ENCODE results near the gene METAP1D.
"Not testable (repeated sequence)": the region's sequence is repeated elsewhere in the genome, so short reads cannot be mapped to it uniquely, and the experiment has no call there.

Gene METAP1D

GRCh38 chr2:171999604-172000469, at the start of gene METAP1D:
METAP1D (plus strand) TSS chr2:171999953; CDS start chr2:171999970, 17 bp downstream.
- DNase-seq (ENCODE audit: low spot score) = peak; percentile 83

- DNase-seq (ENCODE audit: low spot score) = no peak
Measured at GRCh38 chr2:171952276-171952675, 47.5 kb upstream of the METAP1D start.

DNA sequence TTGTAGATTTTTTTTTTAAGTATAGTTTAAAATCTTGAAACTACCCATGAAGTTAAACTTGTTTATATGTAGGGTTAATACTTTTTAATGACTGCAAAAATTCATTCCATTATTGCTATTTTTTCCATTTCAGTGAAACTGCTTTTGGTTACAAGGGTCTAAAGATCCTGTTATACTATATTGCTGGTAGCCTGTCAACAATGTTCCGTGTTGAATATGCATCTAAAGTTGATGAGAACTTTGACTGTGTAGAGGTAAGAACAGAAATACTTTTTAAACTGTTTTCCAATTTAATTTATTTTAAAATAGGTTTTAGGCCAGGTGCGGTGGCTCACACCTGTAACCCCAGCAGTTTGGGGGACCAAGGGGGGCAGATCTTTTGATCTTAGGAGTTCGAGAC, 47.0 kb upstream of the METAP1D start:
- no peak for DNase-seq (ENCODE audit: low spot score)

- DNase-seq (ENCODE audit: low spot score) = no peak
Measured at GRCh38 chr2:171956135-171956825, 43.5 kb upstream of the METAP1D start.

- DNase-seq (ENCODE audit: low spot score) = no peak
Measured at GRCh38 chr2:171957061-171957460, 42.7 kb upstream of the METAP1D start.

DNA sequence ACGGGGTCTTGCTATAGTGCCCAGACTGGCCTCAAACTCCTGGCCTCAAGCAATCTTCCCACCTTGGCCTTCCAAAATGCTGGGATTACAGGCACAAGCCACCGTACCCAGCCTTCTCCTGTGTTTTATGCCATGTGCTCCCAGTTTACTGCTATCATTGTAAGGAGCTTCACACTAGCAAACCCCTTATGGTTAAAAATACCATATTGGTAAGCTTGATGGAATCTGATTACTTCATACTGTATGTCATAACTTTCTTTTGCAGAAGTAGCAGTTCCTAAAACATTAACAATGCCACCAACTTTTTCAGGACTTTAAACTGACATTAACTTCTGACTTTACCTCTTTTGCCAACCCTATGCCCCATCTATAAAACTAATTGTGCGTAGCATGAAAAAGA, 41.3 kb upstream of the METAP1D start:
- DNase-seq (ENCODE audit: low spot score) = no peak

DNA sequence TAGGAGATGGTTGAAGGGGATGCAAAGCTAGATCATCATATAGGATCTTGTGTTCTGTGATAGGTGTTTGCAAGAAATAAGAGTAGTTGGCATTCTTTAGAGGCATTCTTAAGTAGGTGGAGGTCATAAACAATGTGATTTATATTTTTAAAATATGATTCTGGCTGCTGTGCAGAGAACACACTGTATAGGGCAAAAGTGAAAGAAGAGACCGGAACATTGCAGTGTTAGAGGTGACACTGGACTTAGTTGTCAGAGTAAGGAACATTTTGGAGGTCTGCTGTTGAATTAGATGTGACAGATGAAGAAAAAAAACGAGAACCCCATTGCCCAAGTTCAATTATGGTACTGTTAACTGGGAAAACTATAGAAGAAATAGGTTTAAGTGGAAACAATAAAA, 39.8 kb upstream of the METAP1D start:
- no peak for DNase-seq (ENCODE audit: low spot score)

DNA sequence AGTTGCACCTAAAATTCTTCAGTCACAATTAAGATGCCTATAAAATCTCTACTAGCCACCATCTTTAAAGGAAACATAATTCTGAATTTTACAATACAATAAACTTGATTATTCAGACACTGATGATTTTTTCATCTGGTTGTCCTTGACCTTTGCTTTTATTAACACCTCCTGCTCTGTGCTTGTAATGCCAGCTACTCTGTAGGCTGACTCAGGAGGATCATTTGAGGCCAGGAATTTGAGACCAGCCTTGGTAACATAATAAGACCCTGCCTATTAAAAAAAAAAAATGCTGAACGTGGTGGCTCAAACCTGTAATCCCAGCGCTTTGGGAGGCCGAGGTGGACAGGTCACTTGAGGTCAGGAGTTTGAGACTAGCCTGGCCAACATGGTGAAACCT, 39.2 kb upstream of the METAP1D start:
- DNase-seq (ENCODE audit: low spot score) = no peak

DNA sequence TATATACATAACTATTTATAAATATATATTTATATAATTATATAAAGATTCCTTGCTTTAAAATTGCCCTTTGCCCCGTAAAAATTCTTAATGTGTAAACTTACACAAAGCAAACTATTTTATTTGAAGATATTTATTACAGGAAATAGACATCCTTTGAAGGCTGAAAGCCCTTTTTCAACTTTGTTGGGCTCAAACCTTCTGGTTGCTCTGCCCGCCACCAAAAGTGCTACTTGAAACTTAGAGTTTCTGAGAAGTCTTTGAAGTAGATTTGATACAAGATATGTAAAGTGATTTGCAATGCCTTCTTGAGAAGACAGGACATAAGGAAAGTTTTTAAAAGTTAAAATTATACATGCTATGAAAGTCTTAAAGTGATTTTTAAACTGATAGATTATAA, 36.6 kb upstream of the METAP1D start:
- peak; percentile 8 for DNase-seq (ENCODE audit: low spot score)

- DNase-seq (ENCODE audit: low spot score) = no peak
Measured at GRCh38 chr2:171964308-171964707, 35.4 kb upstream of the METAP1D start.

GRCh38 chr2:171965238-171965637, 34.5 kb upstream of the METAP1D start:
- no peak for DNase-seq (ENCODE audit: low spot score)

- no peak for DNase-seq (ENCODE audit: low spot score)
Measured at GRCh38 chr2:171965661-171966060, 34.1 kb upstream of the METAP1D start.

DNA sequence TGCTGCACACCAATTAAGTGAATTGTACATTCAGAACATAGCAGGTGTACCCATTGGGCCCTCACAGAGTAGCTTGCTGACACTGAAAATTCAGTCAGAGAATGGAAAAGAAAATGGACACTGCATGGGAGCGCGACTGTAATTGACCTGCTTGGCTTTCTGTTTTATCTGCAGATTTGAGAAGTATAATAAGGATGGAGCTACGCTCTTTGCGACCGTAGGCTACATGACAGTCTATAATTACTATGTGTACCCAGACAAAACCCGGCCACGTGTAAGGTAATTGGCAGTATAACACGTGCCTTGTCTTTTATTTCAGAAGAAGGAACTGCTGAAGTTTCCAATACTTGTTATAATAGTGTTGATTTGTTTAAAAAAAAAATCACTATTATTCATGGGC, 33.5 kb upstream of the METAP1D start:
- no peak for DNase-seq (ENCODE audit: low spot score)

DNA sequence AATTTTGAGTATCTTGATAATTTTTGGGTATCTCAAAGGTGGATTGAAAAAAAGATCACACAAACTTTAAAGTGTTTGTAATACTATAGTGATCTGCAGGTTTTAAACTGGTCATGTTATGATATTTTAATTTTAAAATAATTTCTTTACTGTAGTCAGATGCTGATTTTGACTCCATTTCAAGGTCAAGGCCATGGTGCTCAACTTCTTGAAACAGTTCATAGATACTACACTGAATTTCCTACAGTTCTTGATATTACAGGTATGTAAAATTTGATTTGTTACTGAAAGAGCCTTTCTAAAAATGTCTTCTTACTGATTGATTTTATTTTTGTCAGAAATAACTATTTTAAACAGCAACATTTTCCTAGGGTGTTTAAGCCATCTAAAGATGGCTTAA, 33.1 kb upstream of the METAP1D start:
- no peak for DNase-seq (ENCODE audit: low spot score)

DNA sequence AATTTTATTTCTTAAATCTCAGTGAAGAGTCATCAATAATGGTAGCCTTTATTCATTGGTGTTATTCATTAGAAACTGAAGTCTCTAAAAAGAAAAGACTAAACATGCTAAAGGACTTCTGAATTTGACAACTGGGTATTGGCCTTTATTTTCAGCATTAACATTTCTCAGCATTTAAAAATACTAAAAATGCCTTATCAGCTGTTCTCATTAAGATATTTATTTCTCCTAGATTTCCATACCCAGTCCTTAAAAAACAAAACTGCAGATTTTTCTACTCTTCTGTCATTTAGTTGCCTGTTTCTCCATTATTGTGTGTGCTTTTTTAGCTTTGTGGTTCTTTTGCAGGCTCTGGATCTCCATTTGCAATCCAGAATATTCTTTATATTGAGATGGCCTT, 31.2 kb upstream of the METAP1D start:
- no peak for DNase-seq (ENCODE audit: low spot score)

DNA sequence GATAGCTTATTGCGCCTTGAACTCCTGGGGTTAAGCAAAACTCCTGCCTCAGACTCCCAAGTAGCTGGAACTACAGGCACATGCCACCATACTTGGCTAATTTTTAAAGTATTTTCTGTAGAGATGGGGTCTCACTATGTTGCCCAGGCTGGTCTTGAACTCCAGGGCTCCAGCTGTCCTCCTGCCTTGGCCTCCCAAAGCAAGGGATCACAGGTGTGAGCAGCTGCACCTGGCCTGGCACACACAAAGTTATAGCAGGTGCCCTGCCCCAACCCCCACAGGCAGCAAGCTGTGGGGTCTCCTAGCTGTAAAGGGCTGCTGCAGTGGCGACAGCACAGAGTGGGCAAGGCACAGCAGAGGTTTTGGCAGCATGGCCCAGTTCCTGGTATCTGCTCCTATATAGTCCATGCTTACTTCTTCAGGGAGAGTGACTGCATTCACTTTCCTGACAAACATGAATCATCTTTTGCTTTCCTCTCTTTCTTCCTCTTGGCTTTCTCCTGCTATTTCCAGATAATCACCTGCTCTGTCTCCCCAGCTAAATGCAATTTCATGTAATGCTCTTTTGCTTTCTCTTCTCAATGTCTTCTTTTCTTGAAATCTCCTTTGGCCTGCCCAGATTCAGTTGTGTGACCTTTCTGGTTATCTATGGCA, 27.3 kb upstream of the METAP1D start:
- DNase-seq (ENCODE audit: low spot score) = no peak

DNA sequence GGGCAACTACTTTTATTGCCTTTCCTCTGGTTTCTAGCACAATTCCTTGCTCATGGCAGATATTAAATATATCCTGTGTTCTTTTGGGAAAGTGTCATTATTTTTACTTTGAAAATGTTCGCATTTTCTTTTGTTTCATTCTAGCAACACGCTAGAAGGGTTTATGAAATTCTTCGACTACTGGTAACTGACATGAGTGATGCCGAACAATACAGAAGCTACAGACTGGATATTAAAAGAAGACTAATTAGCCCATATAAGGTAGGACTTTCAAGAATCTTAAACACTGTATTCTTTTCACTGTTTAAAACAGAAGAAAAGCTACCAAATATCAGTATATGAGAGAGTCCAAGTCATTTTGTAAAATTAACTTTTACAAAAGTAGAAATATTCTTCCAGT, 20.6 kb upstream of the METAP1D start:
- DNase-seq (ENCODE audit: low spot score) = no peak

GRCh38 chr2:171983924-171984323, 15.8 kb upstream of the METAP1D start:
- not testable (repeated sequence) for DNase-seq (ENCODE audit: low spot score)

DNA sequence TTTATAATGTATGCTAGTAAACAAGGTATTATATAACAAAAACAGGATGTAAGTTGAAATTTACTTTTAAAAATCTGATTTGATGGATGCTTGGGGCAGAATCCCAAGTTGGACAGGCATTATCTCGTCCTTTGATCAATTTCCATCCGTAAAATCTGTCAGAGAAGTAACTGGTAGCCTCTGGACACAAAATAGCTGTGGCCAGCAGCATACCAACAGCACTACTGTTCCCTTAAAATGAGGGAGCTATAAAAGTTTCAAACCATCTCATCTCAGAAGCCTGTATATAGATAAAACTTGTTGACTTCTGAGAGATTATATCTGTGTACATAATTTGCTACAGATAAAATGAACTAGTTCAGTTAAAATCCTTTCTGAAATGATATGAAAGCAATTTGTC, 14.7 kb upstream of the METAP1D start:
- DNase-seq (ENCODE audit: low spot score) = no peak

DNA sequence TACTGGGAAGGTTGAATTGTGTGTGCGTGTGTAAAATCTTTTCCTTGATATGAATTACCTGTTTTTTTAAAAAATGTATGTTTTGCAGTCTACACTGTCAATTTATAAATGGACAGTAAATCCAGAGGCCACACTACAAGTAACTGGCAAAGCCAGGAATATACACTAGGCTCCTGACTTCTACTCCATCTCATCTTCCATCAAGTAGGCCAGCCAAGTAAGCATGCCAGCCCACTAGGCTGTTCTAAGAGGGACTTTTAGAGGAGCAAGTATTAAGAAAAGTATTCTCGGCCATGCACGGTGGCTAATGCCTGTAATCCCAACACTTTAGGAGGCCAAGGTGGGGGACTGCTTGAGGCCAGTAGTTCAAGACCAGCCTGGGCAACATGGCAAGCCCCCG, 13.0 kb upstream of the METAP1D start:
- DNase-seq (ENCODE audit: low spot score) = no peak

DNA sequence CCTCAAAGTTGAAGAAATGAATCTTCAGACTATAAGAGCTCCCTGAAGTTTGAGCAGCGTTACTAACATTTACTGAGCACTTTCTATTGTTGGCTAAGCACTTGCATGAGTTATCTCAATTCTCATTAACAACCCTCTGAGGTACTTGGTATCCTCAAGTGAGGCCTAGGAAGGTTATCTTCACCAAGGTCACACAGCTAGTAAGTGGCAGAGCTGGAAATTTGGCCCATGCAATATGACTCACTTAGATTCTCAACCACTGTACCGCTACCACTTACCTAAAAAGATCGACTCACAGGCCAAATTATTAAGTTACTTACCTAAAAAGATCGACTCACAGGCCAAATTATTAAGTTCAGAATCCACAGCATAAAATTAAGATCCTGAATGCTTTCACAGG, 8.7 kb upstream of the METAP1D start:
- no peak for DNase-seq (ENCODE audit: low spot score)

GRCh38 chr2:171995586-171995985, 4.2 kb upstream of the METAP1D start:
- DNase-seq (ENCODE audit: low spot score) = no peak

GRCh38 chr2:171996021-171996420, 3.7 kb upstream of the METAP1D start:
- no peak for DNase-seq (ENCODE audit: low spot score)

Data from CD4-positive, alpha-beta T cell treated with Interleukin-2 at 100 ng/mL for 4 hours (primary cell).